Astrocyte of the spinal cord (primary cell): ENCODE data around the gene FST.
A peak's percentile ranks its signal among the peaks of the same experiment; 100 is the strongest.

Experiments used
- DNase-seq: peaks from one replicate; pipeline ENCODE4 v3.0.0; 2011; ENCODE audit warnings: low read depth, low spot score
- H3K4me3 ChIP-seq: 2 replicates; pipeline ENCODE4 v1.5.1; 2011; ENCODE audit warnings: low read depth, mild to moderate bottlenecking, low read length, moderate library complexity
- in situ Hi-C: cut with HindIII; loops from 2 replicates; pipeline ENCODE4 v1.10.0; 2017; ENCODE audit warnings: low sequenced_read_pairs
- TF ChIP-seq, protein P1 (sequence below): IDR thresholded peaks from 2 replicates; pipeline ENCODE4 v1.5.1; 2012; ENCODE audit warnings: low read depth, mild to moderate bottlenecking, low read length, inconsistent platforms

Gene FST

GRCh38 chr5:53438486-53439472 is 41.6 kb upstream of the FST start:
- in situ Hi-C loops = no loop called here
- TF ChIP-seq, protein P1, sequence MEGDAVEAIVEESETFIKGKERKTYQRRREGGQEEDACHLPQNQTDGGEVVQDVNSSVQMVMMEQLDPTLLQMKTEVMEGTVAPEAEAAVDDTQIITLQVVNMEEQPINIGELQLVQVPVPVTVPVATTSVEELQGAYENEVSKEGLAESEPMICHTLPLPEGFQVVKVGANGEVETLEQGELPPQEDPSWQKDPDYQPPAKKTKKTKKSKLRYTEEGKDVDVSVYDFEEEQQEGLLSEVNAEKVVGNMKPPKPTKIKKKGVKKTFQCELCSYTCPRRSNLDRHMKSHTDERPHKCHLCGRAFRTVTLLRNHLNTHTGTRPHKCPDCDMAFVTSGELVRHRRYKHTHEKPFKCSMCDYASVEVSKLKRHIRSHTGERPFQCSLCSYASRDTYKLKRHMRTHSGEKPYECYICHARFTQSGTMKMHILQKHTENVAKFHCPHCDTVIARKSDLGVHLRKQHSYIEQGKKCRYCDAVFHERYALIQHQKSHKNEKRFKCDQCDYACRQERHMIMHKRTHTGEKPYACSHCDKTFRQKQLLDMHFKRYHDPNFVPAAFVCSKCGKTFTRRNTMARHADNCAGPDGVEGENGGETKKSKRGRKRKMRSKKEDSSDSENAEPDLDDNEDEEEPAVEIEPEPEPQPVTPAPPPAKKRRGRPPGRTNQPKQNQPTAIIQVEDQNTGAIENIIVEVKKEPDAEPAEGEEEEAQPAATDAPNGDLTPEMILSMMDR = no peak
- DNase-seq = peak; percentile 32
- H3K4me3 ChIP-seq = no peak overlapping the region

DNA sequence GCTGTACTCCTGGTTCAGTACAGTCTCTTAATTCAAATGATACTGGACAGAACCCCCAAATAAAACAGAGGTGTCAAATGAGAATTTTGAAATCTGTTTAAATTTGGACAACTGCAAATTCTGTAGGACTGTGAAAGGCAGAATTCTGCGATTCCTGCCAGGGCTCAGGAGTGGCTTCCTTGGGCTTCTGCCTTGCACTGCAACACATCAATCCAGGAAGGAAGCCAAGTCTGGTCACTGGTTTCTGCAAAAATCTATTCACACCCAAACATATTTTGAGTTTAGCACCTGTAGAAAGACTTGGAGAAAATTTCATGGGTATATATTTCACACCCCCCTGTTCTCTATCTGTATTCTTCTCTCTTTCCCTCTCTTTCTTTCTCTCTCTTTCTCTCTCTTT is 37.5 kb upstream of the FST start:
- no peak overlapping the region for H3K4me3 ChIP-seq
- TF ChIP-seq, protein P1 = no peak
- in situ Hi-C loops = no loop called here
- no peak for DNase-seq

GRCh38 chr5:53445569-53445968 is 34.9 kb upstream of the FST start:
- in situ Hi-C loops = no loop called here
- no peak overlapping the region for H3K4me3 ChIP-seq
- DNase-seq = no peak
- TF ChIP-seq, protein P1 = no peak

GRCh38 chr5:53446908-53447307 is 33.5 kb upstream of the FST start:
- in situ Hi-C loops = no loop called here
- TF ChIP-seq, protein P1 = no peak
- H3K4me3 ChIP-seq = no peak overlapping the region
- DNase-seq = no peak

- TF ChIP-seq, protein P1 = no peak
- in situ Hi-C loops = no loop called here
- H3K4me3 ChIP-seq = no peak overlapping the region
- DNase-seq = no peak
Measured at GRCh38 chr5:53448851-53449250, 31.6 kb upstream of the FST start.

DNA sequence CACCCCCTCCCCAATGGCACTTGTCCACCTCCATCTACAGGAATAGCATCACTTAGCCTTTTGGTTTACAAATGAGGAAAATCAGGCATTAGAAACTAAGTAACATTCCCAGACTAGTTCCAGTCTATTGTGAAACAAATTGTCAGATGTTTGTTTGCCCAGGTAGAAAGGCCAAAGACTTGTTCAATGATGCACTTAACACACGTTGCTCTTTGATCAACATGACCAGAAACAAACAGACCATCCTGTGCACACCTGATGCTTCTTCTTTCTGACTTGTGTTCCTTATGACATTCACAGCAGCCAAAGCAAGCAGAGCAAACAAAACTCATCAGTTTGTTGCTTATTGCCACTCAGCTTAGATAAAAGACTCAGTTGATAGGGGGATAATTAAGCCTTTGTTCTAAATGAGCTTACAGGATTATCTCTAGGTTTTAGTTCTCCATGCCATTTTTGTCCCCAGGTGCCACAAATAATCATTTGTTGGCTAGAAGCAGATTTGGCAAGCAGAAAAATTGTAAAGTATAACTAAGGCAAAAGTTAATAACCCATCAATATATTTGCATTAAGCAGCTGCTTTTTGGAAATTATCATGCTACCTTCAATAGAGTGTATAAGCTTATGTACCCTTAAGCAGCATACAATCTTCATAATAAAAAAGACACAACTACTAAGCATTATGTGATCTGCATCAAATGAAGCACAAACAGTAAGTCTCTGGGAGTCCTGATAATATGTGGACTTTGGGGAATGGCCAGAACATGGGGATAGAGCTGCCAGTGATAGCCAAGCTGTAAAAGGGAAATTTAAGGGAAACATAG is 26.3 kb upstream of the FST start:
- no peak for DNase-seq
- TF ChIP-seq, protein P1 = no peak
- no peak overlapping the region for H3K4me3 ChIP-seq
- in situ Hi-C loops = no loop called here
